Activated CD4-positive, CD25-positive, alpha-beta regulatory T cell treated with anti-CD3 and anti-CD28 coated beads, Interleukin-2, amount 50 U/mL, for 16 hours (primary cell): ENCODE results near the gene GNG7.
A peak's percentile ranks its signal among the peaks of the same experiment; 100 is the strongest.

Experiments
- DNase-seq: peaks from one replicate; pipeline ENCODE4 v3.0.0-alpha.2; 2020; ENCODE audit warnings: low read depth, low spot score

GNG7 gene

GRCh38 chr19:2702170-2703076 lies at the start of gene GNG7:
GNG7 (minus strand) TSS chr19:2702694; CDS start chr19:2520688, 182,006 bp downstream.
- DNase-seq: peak; percentile 80

- DNase-seq: no peak
These were observed 48.9 kb upstream of the GNG7 start for GRCh38 chr19:2751438-2751830.

DNA sequence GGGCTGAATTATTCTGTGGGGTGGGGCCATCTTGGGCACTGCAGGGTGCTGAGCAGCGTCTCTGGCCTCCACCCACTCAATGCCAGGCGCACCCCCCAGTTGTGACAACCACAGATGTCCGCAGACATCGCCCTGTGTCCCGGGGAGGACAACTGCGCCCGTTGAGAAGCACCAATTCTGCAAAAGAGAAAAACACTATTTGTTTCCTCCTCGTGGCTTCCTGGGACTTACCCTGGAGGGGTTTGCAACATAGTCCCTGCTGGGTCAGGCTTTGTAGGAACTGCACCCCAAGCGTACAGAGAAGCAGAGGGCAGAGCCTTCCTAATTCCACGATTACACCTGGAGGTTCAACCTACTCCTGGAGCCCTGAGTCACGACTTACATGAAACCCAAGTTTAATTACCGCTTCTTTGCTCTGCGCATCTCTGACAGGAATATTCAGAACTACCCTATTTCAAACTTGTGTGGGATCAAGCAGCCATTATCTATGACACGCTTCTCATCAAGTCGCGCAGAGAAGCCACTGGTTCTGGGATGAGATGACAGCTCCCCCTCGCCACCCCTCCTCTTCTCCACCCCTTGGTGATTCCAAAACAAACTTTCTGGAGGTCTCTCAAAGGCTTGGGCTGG lies 48.4 kb upstream of the GNG7 start:
- DNase-seq: no peak

DNA sequence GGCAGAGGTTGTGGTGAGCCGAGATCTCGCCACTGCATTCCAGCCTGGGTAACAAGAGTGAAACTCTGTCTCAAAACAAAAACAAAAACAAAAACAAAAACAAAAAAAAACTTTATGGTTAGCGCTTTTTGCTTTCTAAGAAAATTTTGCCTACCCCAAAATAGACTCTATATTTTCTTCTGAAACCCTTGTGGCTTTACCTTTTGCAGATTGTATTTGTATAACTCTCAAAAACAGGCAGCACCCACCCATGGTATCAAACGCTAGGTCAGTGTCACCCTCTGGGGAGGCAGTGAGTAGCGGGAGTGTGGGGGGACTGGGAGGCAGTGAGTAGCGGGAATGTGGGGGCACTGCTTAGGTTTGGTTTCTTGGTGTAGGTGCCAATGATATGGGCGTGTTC lies 44.9 kb upstream of the GNG7 start:
- DNase-seq: no peak

DNA sequence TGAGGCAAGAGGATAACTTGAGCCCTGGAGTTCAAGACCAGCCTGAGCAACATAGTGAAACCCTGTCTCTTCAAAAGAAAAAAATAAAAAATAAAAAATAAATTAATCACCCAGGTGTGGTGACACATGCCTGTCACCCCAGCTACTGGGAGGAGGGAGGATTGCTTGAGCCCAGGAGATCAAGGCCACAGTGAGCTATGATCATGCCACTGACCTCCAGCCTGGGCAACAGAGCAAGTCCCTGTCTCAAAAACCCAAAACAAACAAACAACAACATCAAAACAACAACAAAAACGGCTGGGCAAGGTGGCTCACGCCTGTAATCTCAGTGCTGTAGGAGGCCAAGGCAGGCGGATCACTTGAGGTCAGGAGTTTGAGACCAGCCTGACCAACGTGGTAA lies 41.6 kb upstream of the GNG7 start:
- no peak for DNase-seq

GRCh38 chr19:2743099-2743498 lies 40.6 kb upstream of the GNG7 start:
- no peak for DNase-seq

- no peak for DNase-seq
These were observed 37.8 kb upstream of the GNG7 start for GRCh38 chr19:2740314-2740656.

GRCh38 chr19:2739602-2740313 lies 37.3 kb upstream of the GNG7 start, which contains the start of gene SLC39A3:
SLC39A3 (minus strand) TSS chr19:2740017; CDS start chr19:2737257, 2,760 bp downstream.
- peak; percentile 97 for DNase-seq

GRCh38 chr19:2736550-2737190 lies 34.2 kb upstream of the GNG7 start:
- DNase-seq: no peak

- no peak for DNase-seq
These were observed 32.9 kb upstream of the GNG7 start for GRCh38 chr19:2735374-2735773.

- DNase-seq: no peak
These were observed 32.2 kb upstream of the GNG7 start for GRCh38 chr19:2734589-2735288.

- DNase-seq: no peak
These were observed 31.6 kb upstream of the GNG7 start for GRCh38 chr19:2733930-2734588.

GRCh38 chr19:2732883-2733282 lies 30.4 kb upstream of the GNG7 start:
- no peak for DNase-seq

GRCh38 chr19:2732157-2732725 lies 29.7 kb upstream of the GNG7 start:
- no peak for DNase-seq

GRCh38 chr19:2731181-2731995 lies 28.9 kb upstream of the GNG7 start:
- no peak for DNase-seq

GRCh38 chr19:2729943-2730818 lies 27.7 kb upstream of the GNG7 start:
- no peak for DNase-seq

GRCh38 chr19:2728783-2729387 lies 26.4 kb upstream of the GNG7 start:
- no peak for DNase-seq

- no peak for DNase-seq
These were observed 25.1 kb upstream of the GNG7 start for GRCh38 chr19:2727640-2727944.
